DND-41 (cell line): ENCODE results near the gene HPS1.

ENCODE experiments used
- EZH2 ChIP-seq: IDR thresholded peaks from 3 replicates; pipeline ENCODE4 v1.6.1; 2012; ENCODE audit warnings: borderline replicate concordance, low read depth, mild to moderate bottlenecking, moderate library complexity, low read length, inconsistent platforms; ENCODE audit not compliant: severe bottlenecking
- TF ChIP-seq, protein P1 (sequence below): IDR thresholded peaks from 2 replicates; pipeline ENCODE4 v1.5.1; 2012; ENCODE audit warnings: borderline replicate concordance, low read length, moderate library complexity, mild to moderate bottlenecking; ENCODE audit not compliant: poor library complexity, severe bottlenecking; ENCODE audit errors: extremely low read depth

- TF ChIP-seq, protein P1, sequence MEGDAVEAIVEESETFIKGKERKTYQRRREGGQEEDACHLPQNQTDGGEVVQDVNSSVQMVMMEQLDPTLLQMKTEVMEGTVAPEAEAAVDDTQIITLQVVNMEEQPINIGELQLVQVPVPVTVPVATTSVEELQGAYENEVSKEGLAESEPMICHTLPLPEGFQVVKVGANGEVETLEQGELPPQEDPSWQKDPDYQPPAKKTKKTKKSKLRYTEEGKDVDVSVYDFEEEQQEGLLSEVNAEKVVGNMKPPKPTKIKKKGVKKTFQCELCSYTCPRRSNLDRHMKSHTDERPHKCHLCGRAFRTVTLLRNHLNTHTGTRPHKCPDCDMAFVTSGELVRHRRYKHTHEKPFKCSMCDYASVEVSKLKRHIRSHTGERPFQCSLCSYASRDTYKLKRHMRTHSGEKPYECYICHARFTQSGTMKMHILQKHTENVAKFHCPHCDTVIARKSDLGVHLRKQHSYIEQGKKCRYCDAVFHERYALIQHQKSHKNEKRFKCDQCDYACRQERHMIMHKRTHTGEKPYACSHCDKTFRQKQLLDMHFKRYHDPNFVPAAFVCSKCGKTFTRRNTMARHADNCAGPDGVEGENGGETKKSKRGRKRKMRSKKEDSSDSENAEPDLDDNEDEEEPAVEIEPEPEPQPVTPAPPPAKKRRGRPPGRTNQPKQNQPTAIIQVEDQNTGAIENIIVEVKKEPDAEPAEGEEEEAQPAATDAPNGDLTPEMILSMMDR = no peak
- no peak for TF ChIP-seq EZH2
These were observed 39.6 kb downstream of the HPS1 start for GRCh38 chr10:98407017-98407743.
